Myocyte (in vitro differentiated cells): ENCODE results near the gene MAT2A. TPM values are rescaled to one million over a fixed set of nuclear protein-coding genes. Genes with fewer than 3 reads are reported as not detected.
"Not testable (repeated sequence)": the region's sequence is repeated elsewhere in the genome, so short reads cannot be mapped to it uniquely, and the experiment has no call there.

Source experiments
- DNase-seq: peaks from one replicate; pipeline ENCODE4 v3.0.0-alpha.2; 2012; ENCODE audit warnings: low read depth
- total RNA-seq: library from RNA; depleted of rRNA; stranded (reverse); fragments of >200 nt; gene quantifications from 2 replicates; pipeline ENCODE4 v1.2.3, GENCODE V29; 2014

The MAT2A gene
- total RNA-seq, 1 donor from 2014 or later, result 211 TPM

DNA sequence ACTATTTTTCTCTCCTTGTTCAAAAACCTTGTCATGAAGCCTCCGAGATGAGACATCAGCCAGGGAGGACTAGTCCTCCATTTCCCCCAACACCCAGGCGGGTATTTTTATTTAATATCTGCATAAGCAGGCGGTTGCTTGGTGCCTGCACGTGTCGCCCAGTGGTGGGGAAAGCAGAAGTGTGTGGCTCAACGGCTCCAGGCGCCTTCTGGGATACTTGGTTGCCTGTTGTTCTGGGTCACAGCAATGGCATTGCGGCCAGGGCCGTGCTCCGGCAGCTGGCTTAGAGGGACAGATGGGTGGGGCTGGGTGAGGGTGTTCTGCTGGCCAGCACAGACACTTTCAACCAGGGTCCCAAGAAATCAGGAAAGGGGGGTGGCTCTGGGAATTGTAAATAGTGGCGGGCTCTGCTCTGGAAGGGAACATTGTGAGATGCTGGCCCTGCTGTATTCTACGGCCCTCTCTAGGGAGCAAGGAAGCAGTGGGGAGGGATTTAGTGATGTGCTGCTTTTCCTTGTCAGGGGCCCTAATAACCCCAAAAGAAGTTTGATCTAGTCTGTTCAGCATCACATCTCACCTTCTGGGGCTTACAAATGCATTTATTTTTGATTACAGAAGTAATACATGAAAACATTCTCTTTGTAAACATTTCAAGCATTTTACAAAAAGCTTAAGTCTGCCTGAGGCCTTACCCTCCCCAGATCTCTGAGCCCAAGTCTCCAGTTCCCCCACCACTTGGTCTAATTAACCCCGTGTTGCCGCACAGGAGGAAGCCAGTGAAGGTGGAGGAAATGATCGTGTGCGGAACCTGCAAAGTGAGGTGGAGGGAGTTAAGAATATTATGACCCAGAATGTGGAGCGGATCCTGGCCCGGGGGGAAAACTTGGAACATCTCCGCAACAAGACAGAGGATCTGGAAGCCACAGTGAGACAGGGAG lies 39.5 kb downstream of the MAT2A start:
- DNase-seq, result peak; percentile 93

DNA sequence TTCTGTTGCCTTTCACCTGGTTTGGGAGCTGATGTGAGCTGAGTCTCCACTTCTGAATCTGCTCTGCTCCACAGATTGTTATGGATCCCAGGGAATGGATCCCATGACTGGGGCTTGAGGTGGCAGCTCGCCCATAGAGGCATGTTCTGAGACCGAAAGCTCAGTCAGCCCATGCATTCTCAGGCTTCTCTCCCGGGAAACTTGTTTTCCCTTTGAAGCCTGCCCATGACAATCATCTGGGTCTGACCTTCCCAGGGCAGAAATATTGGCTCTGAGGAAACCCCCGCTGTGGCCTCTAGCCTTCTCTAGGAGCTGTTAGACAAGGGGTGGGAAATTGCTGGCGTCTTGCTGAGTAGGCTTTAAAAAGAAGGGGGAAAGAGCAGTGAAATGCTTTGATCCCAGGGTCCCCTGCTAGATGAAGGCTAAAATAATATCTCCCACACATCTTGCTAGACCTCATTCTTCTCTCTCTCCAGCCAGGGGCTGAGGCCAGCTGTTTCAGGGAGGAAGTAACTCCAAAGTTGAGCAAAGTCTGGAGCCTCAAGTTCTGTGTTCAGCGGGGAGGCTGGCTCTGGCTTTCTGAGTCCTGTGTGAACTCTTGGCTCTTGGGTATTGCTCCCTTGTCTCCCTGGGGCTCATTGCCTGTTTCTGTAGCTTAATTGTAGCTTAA lies 40.4 kb downstream of the MAT2A start:
- peak; percentile 57 for DNase-seq

DNA sequence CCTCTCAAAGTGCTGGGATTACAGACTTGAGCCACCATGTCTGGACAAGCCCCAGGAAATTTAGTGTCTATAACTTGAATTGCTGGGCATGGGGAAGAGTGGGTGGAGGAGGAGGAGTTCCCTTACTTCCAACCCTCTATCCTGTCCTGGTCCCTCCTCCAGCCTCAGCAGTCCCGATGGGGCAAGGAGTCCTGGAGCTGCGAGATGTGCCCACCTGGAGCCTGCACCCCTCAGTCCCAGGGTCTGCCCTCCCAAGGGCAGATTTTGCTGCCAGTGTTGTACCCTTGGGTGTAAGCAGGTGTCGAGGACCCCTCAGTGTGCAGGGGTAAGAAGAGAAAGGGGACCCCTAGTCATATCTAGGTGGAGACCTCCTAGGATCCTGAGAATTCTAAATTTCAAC lies 41.2 kb downstream of the MAT2A start:
- no peak for DNase-seq

DNA sequence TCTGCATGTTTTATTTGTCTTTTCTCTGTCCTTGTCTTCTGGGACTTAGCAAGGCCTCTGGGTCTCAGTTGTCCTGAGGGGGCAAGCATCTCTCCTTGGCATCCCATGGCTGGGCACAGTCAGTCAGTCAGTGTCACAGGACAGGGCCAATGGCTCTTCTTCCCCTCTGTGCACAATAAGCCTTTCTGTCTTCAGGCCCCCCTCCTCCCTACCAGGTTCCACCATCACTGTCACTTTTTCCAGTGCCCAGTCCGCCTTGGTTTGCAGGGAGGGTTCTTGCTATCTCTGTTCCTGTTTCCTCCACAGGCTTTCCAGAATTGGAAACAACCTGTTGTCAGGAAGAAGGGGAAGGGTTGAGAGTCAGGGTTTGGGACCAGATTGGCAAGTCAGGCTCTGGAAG lies 43.5 kb downstream of the MAT2A start:
- DNase-seq, result peak; percentile 15

DNA sequence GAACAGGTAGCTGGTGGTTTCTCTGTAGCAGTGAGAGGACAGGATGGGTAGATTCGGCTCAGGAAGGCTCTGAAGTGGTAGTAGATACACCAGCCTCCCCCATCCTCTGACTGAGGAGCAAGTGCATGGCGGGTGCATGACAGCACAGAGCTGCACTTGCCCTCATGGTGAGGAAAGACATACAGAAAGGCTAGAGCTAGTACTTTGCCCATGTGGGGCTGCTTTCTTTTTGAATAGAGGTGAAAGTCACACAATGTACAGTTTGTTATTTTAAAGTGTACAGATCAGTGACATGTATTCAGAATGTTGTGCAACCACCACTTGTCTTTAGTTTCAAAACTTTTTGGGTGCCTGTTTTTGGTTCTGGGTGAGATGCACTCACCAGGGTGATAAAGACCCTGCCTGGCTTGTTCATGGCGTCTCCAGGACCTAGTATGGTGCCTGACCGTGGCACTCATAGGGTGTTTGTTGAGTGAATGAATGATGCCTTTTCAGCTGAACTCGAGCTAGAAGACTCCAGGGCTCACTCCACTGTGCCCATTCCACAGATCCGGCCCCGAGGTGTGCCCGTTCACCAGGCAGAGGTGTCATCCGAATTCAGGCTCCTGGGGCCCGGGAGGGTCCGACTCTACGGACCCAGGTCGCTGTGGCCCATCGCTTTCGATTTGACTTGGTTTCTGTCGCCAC lies 44.8 kb downstream of the MAT2A start:
- DNase-seq, result peak; percentile 12

DNA sequence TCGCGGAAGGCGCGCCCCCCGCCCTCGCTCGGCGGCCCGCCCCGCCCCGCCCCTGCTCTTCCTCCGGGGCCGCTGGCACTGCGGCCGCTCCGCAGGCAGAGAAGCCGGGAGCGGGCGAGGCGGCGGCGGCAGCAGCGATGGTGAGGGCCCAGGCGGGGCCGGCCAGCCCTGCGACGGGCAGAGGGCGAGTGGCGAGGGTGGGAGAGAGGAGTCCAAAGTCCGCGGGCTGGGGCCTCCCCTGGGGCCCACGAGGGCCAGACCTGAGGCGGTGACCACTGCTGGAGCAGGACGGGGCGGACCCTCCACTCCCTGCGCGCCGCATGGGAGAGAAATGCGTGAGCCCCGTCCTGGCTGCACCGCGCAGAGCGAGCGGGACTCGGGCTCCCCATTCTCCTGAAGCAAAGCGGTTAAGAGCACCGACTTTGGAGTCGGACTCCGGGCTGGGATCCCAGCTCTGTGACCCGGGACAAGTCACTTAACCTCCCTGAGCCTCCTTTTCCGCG lies 45.4 kb downstream of the MAT2A start, which contains the start of gene VAMP5:
Gene VAMP5 (plus strand): TSS at position 78 of the 503 bp plus-strand sequence. CDS start 60 bp downstream, at position 138.
- peak; percentile 65 for DNase-seq

DNA sequence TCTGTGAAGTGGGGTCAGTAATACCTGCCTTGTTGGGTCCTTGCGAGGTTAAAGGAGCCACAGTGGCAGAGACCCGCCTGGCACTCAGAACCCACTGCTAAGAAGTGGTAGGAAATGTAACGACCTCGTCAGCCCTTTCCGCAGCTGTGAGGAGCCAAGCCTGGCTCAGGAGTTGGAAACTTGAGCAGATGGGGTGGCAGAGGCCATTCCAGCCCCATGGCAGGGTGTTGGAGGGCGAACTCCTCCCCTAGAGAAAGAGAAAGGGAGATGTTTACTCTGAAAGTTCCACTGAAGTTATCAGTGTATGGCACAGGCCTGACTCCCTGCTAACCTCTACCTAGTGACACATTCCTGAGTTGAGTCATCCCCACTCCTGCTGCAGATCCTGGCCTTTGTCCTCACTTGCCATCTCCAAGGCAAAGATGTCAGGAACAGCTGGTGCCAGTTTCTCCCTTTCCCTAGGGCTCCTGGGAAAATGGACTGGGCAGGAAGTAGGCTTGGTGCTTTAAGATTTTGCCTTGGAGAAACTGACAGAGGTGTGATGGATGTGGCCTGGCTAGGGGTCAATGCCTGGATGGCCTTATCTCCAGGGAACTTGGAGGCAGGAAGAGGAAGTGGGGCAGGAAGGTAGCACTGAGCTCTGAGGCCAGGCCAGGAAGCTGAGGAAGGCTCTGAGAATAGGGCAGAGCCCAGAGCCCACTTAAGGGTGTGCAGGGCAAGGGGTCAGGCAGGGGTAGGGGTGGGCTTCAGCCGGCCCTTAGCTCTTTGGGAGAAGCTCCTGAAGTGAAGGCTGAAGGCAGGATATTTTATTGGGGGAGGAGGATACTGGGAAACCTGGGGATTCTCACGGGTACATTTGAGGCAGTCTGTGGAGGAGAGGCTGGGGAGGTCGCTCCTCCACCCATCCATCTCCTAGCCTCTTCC lies 46.2 kb downstream of the MAT2A start:
- DNase-seq, result peak; percentile 97

DNA sequence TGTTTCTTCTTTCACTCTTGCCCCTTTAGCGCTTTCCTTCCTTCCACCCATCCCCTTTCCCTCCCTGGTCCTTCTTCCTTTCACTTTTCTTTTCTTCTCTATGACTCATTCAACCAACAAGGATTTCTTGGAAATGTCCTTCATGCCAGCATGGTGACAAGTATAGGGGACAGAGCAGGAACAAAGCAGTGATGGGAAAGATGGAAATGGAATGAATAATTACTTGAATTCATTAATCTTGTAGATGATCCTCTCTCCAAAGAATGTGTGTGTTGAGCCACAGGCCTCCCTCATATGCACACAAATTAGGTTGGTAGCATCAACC lies 46.8 kb downstream of the MAT2A start:
- peak; percentile 71 for DNase-seq

DNA sequence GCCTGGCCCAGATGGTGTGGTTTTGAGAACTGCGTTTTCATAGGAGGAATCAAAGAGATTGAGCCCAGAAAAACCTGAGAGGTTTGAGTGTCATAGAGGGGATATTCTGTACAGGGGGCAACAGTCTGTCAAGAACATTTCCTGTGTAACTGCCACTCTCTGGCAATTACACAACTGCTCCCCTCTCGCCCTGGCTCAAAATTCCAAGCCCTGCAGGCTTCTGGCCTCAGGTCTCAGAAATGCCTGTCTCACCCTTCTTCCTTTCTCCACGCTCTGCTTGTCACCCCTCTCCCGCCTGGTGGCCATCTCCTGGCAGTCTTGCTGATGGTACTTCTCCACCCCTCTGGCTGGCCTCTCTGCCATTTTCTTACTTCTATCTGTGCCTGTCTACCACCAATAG lies 49.3 kb downstream of the MAT2A start:
- DNase-seq, result peak; percentile 16

DNA sequence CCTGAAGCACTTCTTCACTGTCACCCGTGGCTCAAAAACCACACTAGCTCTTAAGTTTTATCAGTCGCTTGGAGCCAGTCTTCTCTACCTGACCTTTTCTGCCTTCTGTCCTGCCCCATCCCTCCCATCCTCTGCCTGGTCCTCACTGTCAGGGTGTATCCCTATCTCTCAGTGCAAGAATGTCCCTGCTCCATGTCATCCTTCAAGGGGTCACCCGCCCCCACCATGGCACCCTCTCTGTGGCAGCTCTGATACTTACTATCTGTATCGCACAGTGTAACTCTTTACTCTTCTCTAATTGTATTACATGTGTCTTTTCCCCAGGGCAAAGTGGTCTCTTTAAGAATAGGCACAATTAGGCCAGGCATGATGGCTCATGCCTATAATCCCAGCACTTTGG lies 49.7 kb downstream of the MAT2A start:
- DNase-seq, result no peak

DNA sequence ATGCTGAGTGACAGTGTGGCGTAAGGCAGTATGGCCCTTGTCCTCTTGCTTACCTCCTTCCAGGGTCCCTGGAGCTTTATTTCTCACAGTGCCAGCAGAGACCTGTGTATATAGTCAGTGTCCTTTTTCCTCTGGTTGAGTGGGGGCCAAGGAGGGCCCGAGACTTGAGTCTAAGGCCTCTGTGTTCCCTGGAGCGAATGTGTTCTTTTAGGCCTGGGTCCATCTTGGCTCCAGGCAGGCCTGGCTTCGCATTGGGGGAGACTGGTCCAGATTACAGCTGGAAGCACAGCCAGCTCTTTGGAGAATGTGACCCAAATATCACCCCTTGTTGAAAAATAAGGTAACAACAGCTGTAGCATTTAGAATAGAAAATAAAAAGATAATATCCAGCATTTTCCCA lies 50.2 kb downstream of the MAT2A start:
- DNase-seq, result no peak

DNA sequence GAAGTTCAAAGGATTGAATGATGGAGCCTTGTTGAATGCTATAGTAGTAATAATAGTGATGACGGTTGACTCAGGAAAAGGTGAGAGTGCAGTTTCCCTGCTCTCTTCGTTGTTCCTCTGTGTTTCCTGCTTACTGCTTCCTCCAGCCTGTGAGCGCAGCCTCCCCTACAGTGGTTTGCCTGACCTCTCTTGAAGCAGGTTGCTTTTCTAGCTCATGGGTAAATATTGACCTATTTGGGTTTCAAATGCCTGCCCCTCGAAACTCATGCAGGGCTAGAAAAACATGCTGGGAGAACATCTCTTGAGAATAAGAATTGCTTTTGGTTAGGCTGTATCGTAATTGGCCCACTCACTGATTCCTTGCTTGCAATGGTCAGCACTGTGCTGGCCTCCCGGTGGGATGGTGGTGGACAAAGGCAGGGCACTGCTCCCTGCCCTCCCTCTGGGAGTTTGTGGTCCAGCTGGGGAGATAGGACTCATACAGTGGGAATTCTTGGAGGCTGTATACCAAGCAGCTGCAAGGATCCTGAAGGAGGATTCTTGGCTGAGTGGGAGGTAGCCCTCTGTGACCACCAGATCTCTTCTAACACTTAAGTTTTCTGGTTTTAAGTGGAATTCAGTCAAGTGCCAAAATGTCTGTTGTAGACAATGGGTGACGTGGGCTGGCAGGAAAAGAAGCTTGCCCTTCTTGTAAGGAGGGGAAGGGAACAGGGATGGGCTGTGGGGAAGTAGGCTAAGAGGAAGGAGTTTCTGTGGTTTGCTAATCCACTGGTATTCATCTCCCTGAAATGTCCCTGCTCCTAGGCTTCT lies 51.2 kb downstream of the MAT2A start:
- DNase-seq, result peak; percentile 98

DNA sequence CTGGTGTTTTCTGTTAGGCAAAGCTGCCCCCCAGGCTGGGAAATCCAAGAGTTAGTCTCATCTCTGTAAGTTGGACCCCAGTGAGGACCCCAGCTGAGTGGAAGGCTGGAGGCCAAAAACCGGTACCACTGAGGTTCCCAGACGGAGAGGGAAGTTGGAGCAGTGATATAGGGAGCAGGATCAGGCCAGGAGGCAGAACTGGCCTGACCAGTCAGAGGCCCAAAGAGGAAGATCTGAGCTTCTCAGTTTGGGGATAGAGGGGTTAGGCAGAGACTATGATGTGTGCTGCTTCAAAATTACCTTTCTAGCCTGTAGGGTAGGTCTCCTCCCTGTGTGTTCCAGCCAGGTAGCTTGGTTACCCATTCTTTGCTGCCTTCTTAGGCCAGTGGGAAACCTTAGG lies 52.0 kb downstream of the MAT2A start:
- no peak for DNase-seq

DNA sequence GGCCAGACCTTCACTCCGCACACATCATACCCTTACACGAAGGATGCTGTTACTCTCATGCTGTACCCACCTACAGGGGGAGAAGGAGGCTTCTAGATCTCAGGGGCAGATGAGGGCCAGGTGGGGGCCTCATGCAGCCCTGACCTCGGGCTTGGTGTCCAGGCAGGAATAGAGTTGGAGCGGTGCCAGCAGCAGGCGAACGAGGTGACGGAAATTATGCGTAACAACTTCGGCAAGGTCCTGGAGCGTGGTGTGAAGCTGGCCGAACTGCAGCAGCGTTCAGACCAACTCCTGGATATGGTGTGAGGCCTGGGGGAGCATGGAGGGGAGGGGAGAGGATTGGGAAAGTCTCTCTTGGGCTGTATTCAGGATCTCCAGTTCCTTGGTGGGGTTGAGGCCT lies 52.6 kb downstream of the MAT2A start:
- no peak for DNase-seq

DNA sequence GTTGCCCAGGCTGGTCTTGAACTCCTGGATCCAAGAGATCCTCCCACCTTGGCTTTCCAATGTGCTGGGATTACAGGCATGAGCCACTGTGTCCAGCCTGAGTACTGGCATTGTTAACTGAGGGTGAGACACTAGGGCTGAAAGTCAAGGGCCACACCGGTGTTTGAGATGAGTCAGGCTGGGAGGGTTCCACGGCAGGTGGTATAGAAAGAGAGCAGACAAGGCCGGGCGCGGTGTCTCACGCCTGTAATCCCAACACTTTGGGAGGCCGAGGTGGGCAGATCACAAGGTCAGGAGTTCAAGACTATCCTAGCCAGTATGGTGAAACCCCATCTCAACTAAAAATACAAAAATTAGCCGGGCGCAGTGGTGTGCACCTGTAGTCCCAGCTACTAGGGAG lies 53.3 kb downstream of the MAT2A start:
- DNase-seq, result not testable (repeated sequence)

DNA sequence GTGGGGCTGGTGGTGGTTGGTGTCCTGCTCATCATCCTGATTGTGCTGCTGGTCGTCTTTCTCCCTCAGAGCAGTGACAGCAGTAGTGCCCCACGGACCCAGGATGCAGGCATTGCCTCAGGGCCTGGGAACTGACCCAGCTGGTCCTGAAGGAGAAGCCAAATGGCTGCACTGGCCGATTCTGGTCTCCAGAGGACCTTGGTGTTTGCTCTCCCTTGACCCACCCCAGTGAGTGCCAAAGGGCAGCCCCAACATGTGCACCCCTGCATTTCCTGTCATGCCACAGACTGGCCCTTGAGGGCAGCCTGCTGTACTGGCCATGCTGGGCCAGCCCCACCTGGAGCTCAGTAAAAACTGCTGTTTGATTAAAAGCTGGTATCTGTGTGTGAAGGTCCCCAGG lies 54.1 kb downstream of the MAT2A start:
- no peak for DNase-seq
